GM10266 (cell line): ENCODE measurements around the gene CD8B.

Experiments
- DNase-seq: peaks from one replicate; pipeline ENCODE4 v3.0.0; 2012; ENCODE audit errors: extremely low spot score
- TF ChIP-seq, protein P1 (sequence below): IDR thresholded peaks from 2 replicates; pipeline ENCODE4 v1.5.1; 2012; ENCODE audit warnings: mild to moderate bottlenecking, low read depth; ENCODE audit not compliant: control insufficient read depth, insufficient read depth; ENCODE audit errors: missing control alignments

The CD8B gene

GRCh38 chr2:86793752-86794151 lies 67.9 kb downstream of the CD8B start:
- TF ChIP-seq, protein P1, sequence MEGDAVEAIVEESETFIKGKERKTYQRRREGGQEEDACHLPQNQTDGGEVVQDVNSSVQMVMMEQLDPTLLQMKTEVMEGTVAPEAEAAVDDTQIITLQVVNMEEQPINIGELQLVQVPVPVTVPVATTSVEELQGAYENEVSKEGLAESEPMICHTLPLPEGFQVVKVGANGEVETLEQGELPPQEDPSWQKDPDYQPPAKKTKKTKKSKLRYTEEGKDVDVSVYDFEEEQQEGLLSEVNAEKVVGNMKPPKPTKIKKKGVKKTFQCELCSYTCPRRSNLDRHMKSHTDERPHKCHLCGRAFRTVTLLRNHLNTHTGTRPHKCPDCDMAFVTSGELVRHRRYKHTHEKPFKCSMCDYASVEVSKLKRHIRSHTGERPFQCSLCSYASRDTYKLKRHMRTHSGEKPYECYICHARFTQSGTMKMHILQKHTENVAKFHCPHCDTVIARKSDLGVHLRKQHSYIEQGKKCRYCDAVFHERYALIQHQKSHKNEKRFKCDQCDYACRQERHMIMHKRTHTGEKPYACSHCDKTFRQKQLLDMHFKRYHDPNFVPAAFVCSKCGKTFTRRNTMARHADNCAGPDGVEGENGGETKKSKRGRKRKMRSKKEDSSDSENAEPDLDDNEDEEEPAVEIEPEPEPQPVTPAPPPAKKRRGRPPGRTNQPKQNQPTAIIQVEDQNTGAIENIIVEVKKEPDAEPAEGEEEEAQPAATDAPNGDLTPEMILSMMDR, result no peak
- no peak for DNase-seq

GRCh38 chr2:86791573-86791972 lies 70.1 kb downstream of the CD8B start:
- TF ChIP-seq, protein P1, result no peak
- no peak for DNase-seq

DNA sequence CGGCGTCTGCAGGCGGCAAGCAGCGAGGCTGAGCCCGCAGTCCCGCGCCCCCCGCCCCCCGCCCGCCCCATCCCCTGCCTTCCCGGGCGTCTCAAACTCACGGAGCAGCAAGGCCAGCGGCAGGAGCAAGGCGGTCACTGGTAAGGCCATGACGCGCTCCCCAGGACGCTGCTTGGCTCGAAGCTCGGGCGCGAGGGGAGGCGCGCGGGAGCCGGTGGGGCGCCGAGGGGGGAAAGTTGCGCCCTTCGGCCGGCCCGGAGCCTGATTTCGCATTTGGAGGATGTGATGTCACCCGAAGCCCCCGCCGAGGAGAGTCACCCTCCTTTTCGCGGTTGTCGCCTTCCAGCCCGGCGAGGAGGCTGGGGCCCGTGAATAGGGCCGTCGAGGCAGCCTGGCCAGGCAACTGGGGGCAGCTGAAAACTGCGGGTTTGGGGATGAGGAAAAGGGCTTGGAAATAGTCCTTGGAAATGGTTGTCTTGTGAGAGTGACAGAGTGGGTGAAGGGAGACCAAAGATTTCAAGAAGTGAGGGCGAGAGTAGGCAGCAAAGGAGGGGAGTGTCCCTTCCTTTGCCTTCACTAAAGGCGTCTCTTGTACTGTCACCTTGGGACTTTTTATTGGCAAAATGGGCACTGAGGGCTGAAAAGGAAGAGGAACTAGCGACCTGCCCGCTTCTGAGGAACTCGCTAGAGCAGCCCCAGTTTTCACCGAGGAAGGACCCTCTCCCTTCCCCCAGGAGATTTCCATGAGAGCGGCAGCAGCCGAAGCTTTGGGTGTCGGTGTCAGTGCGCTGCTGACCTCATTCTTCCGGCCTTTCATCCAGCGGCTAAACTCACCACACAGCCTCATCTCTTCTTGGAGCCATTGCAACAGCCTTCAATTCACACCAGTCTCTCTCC lies 70.8 kb downstream of the CD8B start, which contains the start of gene CD8A:
TSS of gene CD8A (minus strand) at position 238 of the 897 bp plus-strand sequence. CDS start at position 150, 88 bp downstream.
- DNase-seq, result peak; percentile 63
- TF ChIP-seq, protein P1, result no peak

DNA sequence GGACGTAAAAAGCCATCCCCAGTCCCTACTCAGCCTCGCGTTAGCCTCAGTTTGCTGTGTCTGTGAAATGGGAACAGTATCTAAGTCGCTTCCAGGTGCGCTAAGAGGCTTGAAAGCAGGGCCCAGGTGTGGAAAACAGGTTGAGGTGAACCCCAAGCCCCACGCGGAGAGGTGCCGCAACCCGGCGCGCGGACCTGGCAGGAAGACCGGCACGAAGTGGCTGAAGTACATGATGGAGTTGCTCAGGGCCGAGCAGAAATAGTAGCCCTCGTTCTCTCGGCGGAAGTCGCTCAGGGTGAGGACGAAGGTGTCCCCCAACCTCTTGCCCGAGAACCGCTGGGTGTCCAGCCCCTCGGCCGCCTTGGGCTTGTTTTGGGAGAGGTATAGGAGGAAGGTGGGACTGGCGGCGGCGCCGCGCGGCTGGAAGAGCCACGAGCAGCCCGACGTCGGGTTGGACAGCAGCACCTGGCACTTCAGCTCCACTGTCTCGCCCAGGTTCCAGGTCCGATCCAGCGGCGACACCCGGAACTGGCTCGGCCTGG lies 71.5 kb downstream of the CD8B start:
- TF ChIP-seq, protein P1, result no peak
- no peak for DNase-seq

DNA sequence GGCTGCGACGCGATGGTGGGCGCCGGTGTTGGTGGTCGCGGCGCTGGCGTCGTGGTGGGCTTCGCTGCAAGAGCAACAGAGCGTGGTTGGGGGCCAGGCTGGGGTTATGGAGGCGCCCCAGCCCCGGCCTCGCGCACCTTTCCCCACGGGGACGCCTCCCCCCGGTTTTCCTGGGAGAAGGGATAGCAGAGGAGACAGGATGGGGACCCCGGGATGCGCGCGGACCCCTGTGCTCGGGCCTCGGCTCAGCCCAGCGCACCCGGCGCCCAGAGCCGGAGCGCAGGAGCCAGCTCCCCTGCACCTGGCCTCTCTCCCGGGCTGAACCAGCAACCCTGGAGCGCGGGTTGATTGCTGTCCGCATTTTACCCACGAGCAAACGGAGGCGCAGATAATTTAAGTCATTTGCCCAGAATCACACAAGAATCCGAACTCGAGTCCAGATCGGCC lies 72.0 kb downstream of the CD8B start:
- DNase-seq, result no peak
- TF ChIP-seq, protein P1, result no peak

- no peak for DNase-seq
- TF ChIP-seq, protein P1, result no peak
Measured at GRCh38 chr2:86788881-86789686, 72.6 kb downstream of the CD8B start.
